GM19328 (cell line): ENCODE measurements around the gene DDC.
"Not testable (repeated sequence)": the region's sequence is repeated elsewhere in the genome, so short reads cannot be mapped to it uniquely, and the experiment has no call there.

Experiments used
- ATAC-seq: cut with Tn5 transposase; IDR thresholded peaks from one replicate; pipeline ENCODE4 v1.9.1; 2021; ENCODE audit warnings: mild to moderate bottlenecking, moderate library complexity; ENCODE audit not compliant: unreplicated experiment

DDC gene

GRCh38 chr7:50528266-50529092 is 36.7 kb downstream of the DDC start:
- no peak for ATAC-seq

- not testable (repeated sequence) for ATAC-seq
These were observed 45.9 kb downstream of the DDC start for GRCh38 chr7:50519350-50519749.

GRCh38 chr7:50513166-50513871 is 51.9 kb downstream of the DDC start:
- ATAC-seq: no peak

GRCh38 chr7:50512384-50512783 is 52.8 kb downstream of the DDC start:
- no peak for ATAC-seq

GRCh38 chr7:50509459-50509858 is 55.7 kb downstream of the DDC start:
- ATAC-seq: no peak

GRCh38 chr7:50508471-50508943 is 56.7 kb downstream of the DDC start:
- ATAC-seq: no peak

GRCh38 chr7:50507898-50508470 is 57.2 kb downstream of the DDC start:
- no peak for ATAC-seq

GRCh38 chr7:50505553-50506210 is 59.5 kb downstream of the DDC start:
- ATAC-seq: no peak

- ATAC-seq: no peak
These were observed 60.3 kb downstream of the DDC start for GRCh38 chr7:50504646-50505546.

- no peak for ATAC-seq
These were observed 62.3 kb downstream of the DDC start for GRCh38 chr7:50502947-50503346.

GRCh38 chr7:50502001-50502684 is 63.1 kb downstream of the DDC start:
- no peak for ATAC-seq

GRCh38 chr7:50499092-50499491 is 66.1 kb downstream of the DDC start:
- no peak for ATAC-seq

GRCh38 chr7:50497968-50498367 is 67.2 kb downstream of the DDC start:
- ATAC-seq: no peak

- no peak for ATAC-seq
These were observed 68.0 kb downstream of the DDC start for GRCh38 chr7:50497068-50497642.

- no peak for ATAC-seq
These were observed 68.6 kb downstream of the DDC start for GRCh38 chr7:50496569-50496968.

- ATAC-seq: no peak
These were observed 69.5 kb downstream of the DDC start for GRCh38 chr7:50495746-50496145.

- no peak for ATAC-seq
These were observed 72.3 kb downstream of the DDC start for GRCh38 chr7:50492770-50493519.

GRCh38 chr7:50491943-50492342 is 73.3 kb downstream of the DDC start:
- no peak for ATAC-seq

GRCh38 chr7:50491209-50491608 is 74.0 kb downstream of the DDC start:
- ATAC-seq: no peak
